HepG2 (cell line): Measurements from ENCODE around the gene FAM174C. TPM values are rescaled to one million over a fixed set of nuclear protein-coding genes. Genes with fewer than 3 reads are reported as not detected.

ENCODE experiments used
- ARID2 ChIP-seq: sonication (generic); formaldehyde crosslinking; IDR thresholded peaks from 2 replicates; pipeline ENCODE4 v1.8.1; 2022; ENCODE audit warnings: mild to moderate bottlenecking, missing genetic modification reagents, borderline replicate concordance
- HDAC2 ChIP-seq: sonication (generic); formaldehyde crosslinking; IDR thresholded peaks from 2 replicates; pipeline ENCODE4 v1.4.0; 2020; ENCODE audit warnings: missing genetic modification reagents
- LRRFIP1 ChIP-seq: sonication (generic); formaldehyde crosslinking; conservative IDR thresholded peaks from 2 replicates; pipeline ENCODE4 v1.4.0; 2020; ENCODE audit warnings: missing genetic modification reagents
- NFE2L2 ChIP-seq: fragments of 150-350 bp; IDR thresholded peaks from 2 replicates; pipeline ENCODE4 v1.6.1; 2014; ENCODE audit warnings: low read length
- PAXIP1 ChIP-seq: sonication (generic); formaldehyde crosslinking; conservative IDR thresholded peaks from 2 replicates; pipeline ENCODE4 v1.4.0; 2020; ENCODE audit warnings: mild to moderate bottlenecking, missing genetic modification reagents, moderate library complexity
- ZC3H4 ChIP-seq: sonication (generic); formaldehyde crosslinking; IDR thresholded peaks from 2 replicates; pipeline ENCODE4 v1.4.0; 2020; ENCODE audit warnings: missing genetic modification reagents, borderline replicate concordance
- ZNF264 ChIP-seq: sonication (generic); formaldehyde crosslinking; IDR thresholded peaks from 2 replicates; pipeline ENCODE4 v1.4.0; 2020; ENCODE audit warnings: missing genetic modification reagents
- ZNF512 ChIP-seq: sonication (generic); formaldehyde crosslinking; IDR thresholded peaks from 2 replicates; pipeline ENCODE4 v1.4.0; 2020; ENCODE audit warnings: mild to moderate bottlenecking, missing genetic modification reagents
- ZNF646 ChIP-seq: sonication (generic); formaldehyde crosslinking; IDR thresholded peaks from 2 replicates; pipeline ENCODE4 v1.9.0; 2021; ENCODE audit warnings: mild to moderate bottlenecking, missing genetic modification reagents
- ZNF674 ChIP-seq: sonication (generic); formaldehyde crosslinking; IDR thresholded peaks from 2 replicates; pipeline ENCODE4 v1.5.0; 2020; ENCODE audit warnings: low read depth, mild to moderate bottlenecking, missing genetic modification reagents
- ZSCAN5A ChIP-seq: sonication (generic); formaldehyde crosslinking; IDR thresholded peaks from 2 replicates; pipeline ENCODE4 v1.8.0; 2022; ENCODE audit warnings: mild to moderate bottlenecking, missing genetic modification reagents, borderline replicate concordance
- ZSCAN9 ChIP-seq: IDR thresholded peaks from 2 replicates; pipeline ENCODE4 v1.6.1; 2016; ENCODE audit warnings: borderline replicate concordance
- polyA plus RNA-seq, 8 experiments: library from polyadenylated mRNA; depleted of rRNA in 3 of 8; stranded (reverse) in 7 of 8; unstranded in 1 of 8; fragments of >200 nt; fragmentation: Illumina TruSeq in 4 of 8; extraction: Trizol in 4 of 8; gene quantifications; 2 replicates each; pipeline versions ENCODE4 v1.2.1 to v1.2.3, GENCODE V29; 2011 to 2016; ENCODE audit warnings: low read depth in 4 of 8, missing spikeins in 1 of 8, mixed read lengths in 1 of 8; ENCODE audit not compliant: insufficient read depth in 1 of 8
- total RNA-seq, 5 experiments: library from RNA; depleted of rRNA; stranded (reverse); fragments of >200 nt; fragmentation: Illumina TruSeq; extraction: Trizol; gene quantifications; 2 replicates each; pipeline ENCODE4 v1.2.3, GENCODE V29; 2016; ENCODE audit warnings: low read depth in 1 of 5

Gene FAM174C
- total and polyA plus RNA-seq, 2 of the 13 experiments (the other 11 are each of a cell fraction or from before 2014, with no cell fraction given): 19.5 to 31.3 TPM

- TF ChIP-seq ZNF512 (CRISPR knock-in tag): no peak
- TF ChIP-seq LRRFIP1 (CRISPR knock-in tag): no peak
- no peak for TF ChIP-seq ARID2 (CRISPR knock-in tag)
- no peak for TF ChIP-seq PAXIP1
- TF ChIP-seq ZSCAN5A (CRISPR knock-in tag): no peak
- TF ChIP-seq ZNF264 (CRISPR knock-in tag): no peak
- peak; percentile 25; the same call in 1 of the 2 replicates for TF ChIP-seq ZC3H4
- no peak for TF ChIP-seq NFE2L2
- no peak for TF ChIP-seq ZSCAN9 (CRISPR knock-in tag)
- peak; percentile 10; the same call in 1 of the 2 replicates for TF ChIP-seq HDAC2
- TF ChIP-seq ZNF674 (CRISPR knock-in tag): no peak
- no peak for TF ChIP-seq ZNF646
Observed at GRCh38 chr19:1251330-1252220, 23.8 kb upstream of the FAM174C start (continued).
